Measurements from ENCODE around the gene GNG2. TPM values are rescaled to one million over a fixed set of nuclear protein-coding genes. Genes with fewer than 3 reads are reported as not detected.

Gene GNG2
- total RNA-seq, 1 experiment from 2014 or later = 9.3 TPM

- peak; percentile 9 for DNase-seq
- TF ChIP-seq EZH2phosphoT487 (IDR thresholded peaks at IDR 0.05; ENCODE audit: borderline replicate concordance, low read length) = no peak
- TF ChIP-seq CTCF (conservative IDR thresholded peaks at IDR 0.05; ENCODE audit: low read depth, low read length) = no peak
- no peak for TF ChIP-seq EZH2 (IDR thresholded peaks at IDR 0.05; ENCODE audit: low read length, unreplicated experiment)
- Histone ChIP-seq H2AFZ (ENCODE audit: low read length) (no peak overlapping the region), H3K36me3 (ENCODE audit: low read depth, low read length) (no peaks in the 10 kb centered on the region), H3K9me3 (ENCODE audit: low read length) (no peaks in the 10 kb centered on the region), H3K27ac (ENCODE audit: low read length) (no peak overlapping the region), H3K9me2 (replicated peaks; ENCODE audit: low read length) (no peaks in the 10 kb centered on the region), H3K4me3 (ENCODE audit: low read length) (no peak overlapping the region), H3K79me2 (ENCODE audit: low read length) (no peaks in the 10 kb centered on the region), H3K4me2 (ENCODE audit: low read length) (0 out of 2 replicates have a peak overlapping the region, but pooled peaks have one; percentile 2), H3F3A (ENCODE audit: low read length, unreplicated experiment) (peaks cover 8% of the 10 kb centered on the region), H3K27me3 (ENCODE audit: low read length) (no peaks in the 10 kb centered on the region), H3K4me1 (ENCODE audit: insufficient read depth, low read length) (peaks cover 25% of the 10 kb centered on the region), H4K20me1 (ENCODE audit: low read length) (no peaks in the 10 kb centered on the region), H3K9ac (ENCODE audit: low read length) (no peak overlapping the region)
- peak; percentile 55 for ATAC-seq
- no TSS peak for BruUV-seq (replicated peaks)
- ChIA-PET CTCF (no interaction called here), POLR2A (ENCODE audit: unreplicated experiment) (no interaction called here)
- intact Hi-C loops (cut with micrococcal nuclease) = loop anchor here (1.0 to 10.0 kb wide), 5 partner anchors 38 to 453 kb away; partner anchors contain the start of gene GNG2
Observed at GRCh38 chr14:51821822-51822221, 38.6 kb upstream of the GNG2 start.

GRCh38 chr14:51822499-51822898 lies 37.9 kb upstream of the GNG2 start:
- peak; percentile 39 for ATAC-seq
- ChIA-PET POLR2A (ENCODE audit: unreplicated experiment) (no interaction called here), CTCF (interaction anchor here (0.5 to 0.6 kb wide), 2 partner anchors 42 to 81 kb away, joined by 3 read pairs; no protein-coding TSS in a partner anchor)
- Histone ChIP-seq H3K4me3 (ENCODE audit: low read length) (no peak overlapping the region), H3F3A (ENCODE audit: low read length, unreplicated experiment) (peaks cover 8% of the 10 kb centered on the region), H4K20me1 (ENCODE audit: low read length) (no peaks in the 10 kb centered on the region), H3K9me3 (ENCODE audit: low read length) (no peaks in the 10 kb centered on the region), H3K4me1 (ENCODE audit: insufficient read depth, low read length) (peaks cover 29% of the 10 kb centered on the region), H3K79me2 (ENCODE audit: low read length) (no peaks in the 10 kb centered on the region), H3K27ac (ENCODE audit: low read length) (no peak overlapping the region), H2AFZ (ENCODE audit: low read length) (no peak overlapping the region), H3K9me2 (replicated peaks; ENCODE audit: low read length) (no peaks in the 10 kb centered on the region), H3K36me3 (ENCODE audit: low read depth, low read length) (no peaks in the 10 kb centered on the region), H3K4me2 (ENCODE audit: low read length) (no peak overlapping the region), H3K9ac (ENCODE audit: low read length) (no peak overlapping the region), H3K27me3 (ENCODE audit: low read length) (no peaks in the 10 kb centered on the region)
- TF ChIP-seq EZH2 (IDR thresholded peaks at IDR 0.05; ENCODE audit: low read length, unreplicated experiment) = no peak
- TF ChIP-seq CTCF (conservative IDR thresholded peaks at IDR 0.05; ENCODE audit: low read depth, low read length) = no peak
- no peak for TF ChIP-seq EZH2phosphoT487 (IDR thresholded peaks at IDR 0.05; ENCODE audit: borderline replicate concordance, low read length)
- DNase-seq = no peak
- intact Hi-C loops (cut with micrococcal nuclease) = loop anchor here (1.0 to 10.0 kb wide), 5 partner anchors 38 to 452 kb away; partner anchors contain the start of gene GNG2
- no TSS peak for BruUV-seq (replicated peaks)

- ATAC-seq (peak; percentile 12), DNase-seq (peak; percentile 97)
- Histone ChIP-seq H3K4me1 (ENCODE audit: insufficient read depth, low read length) (peaks cover 41% of the 10 kb centered on the region), H3K79me2 (ENCODE audit: low read length) (no peaks in the 10 kb centered on the region), H2AFZ (ENCODE audit: low read length) (no peak overlapping the region), H3K36me3 (ENCODE audit: low read depth, low read length) (no peaks in the 10 kb centered on the region), H3K27me3 (ENCODE audit: low read length) (no peaks in the 10 kb centered on the region), H3K9ac (ENCODE audit: low read length) (no peak overlapping the region), H3K27ac (ENCODE audit: low read length) (no peak overlapping the region), H3K9me2 (replicated peaks; ENCODE audit: low read length) (no peaks in the 10 kb centered on the region), H3K4me3 (ENCODE audit: low read length) (no peak overlapping the region), H4K20me1 (ENCODE audit: low read length) (no peaks in the 10 kb centered on the region), H3K4me2 (ENCODE audit: low read length) (peak overlapping the region; percentile 7; the same call in 1 of the 2 replicates), H3F3A (ENCODE audit: low read length, unreplicated experiment) (peaks cover 11% of the 10 kb centered on the region), H3K9me3 (ENCODE audit: low read length) (no peaks in the 10 kb centered on the region)
- no TSS peak for BruUV-seq (replicated peaks)
- intact Hi-C loops (cut with micrococcal nuclease) = loop anchor here (1.0 to 10.0 kb wide), 6 partner anchors 43 to 451 kb away; no protein-coding TSS in a partner anchor
- CTCF ChIA-PET = interaction anchor here (0.6 to 0.7 kb wide), 3 partner anchors 157 to 1372 kb away, joined by 3 to 4 read pairs (median 3); no protein-coding TSS in a partner anchor
- POLR2A ChIA-PET (ENCODE audit: unreplicated experiment) = no interaction called here
- no peak for TF ChIP-seq EZH2phosphoT487 (IDR thresholded peaks at IDR 0.05; ENCODE audit: borderline replicate concordance, low read length)
- no peak for TF ChIP-seq CTCF (conservative IDR thresholded peaks at IDR 0.05; ENCODE audit: low read depth, low read length)
- TF ChIP-seq EZH2 (IDR thresholded peaks at IDR 0.05; ENCODE audit: low read length, unreplicated experiment) = no peak
Observed at GRCh38 chr14:51823706-51824105, 36.7 kb upstream of the GNG2 start.
